ENCODE measurements around the gene CLDN4. TPM values are rescaled to one million over a fixed set of nuclear protein-coding genes. Genes with fewer than 3 reads are reported as not detected.

CLDN4 gene
- total and polyA plus RNA-seq, 2 experiments from 2014 or later: 11.6 to 19.4 TPM

GRCh38 chr7:73823873-73824592 lies 6.8 kb upstream of the CLDN4 start:
- no peak for TF ChIP-seq ZNF462 (CRISPR knock-in tag; IDR thresholded peaks at IDR 0.05)
- TF ChIP-seq ZNF331 (CRISPR knock-in tag; IDR thresholded peaks at IDR 0.05; ENCODE audit: low read depth): no peak
- no peak for TF ChIP-seq ETS1 (IDR thresholded peaks at IDR 0.05)
- no peak for TF ChIP-seq EZH2phosphoT487 (IDR thresholded peaks at IDR 0.05; ENCODE audit: unreplicated experiment)
- TF ChIP-seq CTCF (conservative IDR thresholded peaks at IDR 0.05; ENCODE audit: low read depth in 2 of 2): no peak
- no peak for TF ChIP-seq EZH2 (IDR thresholded peaks at IDR 0.05; ENCODE audit: low read depth, unreplicated experiment)
- TF ChIP-seq CREB1 (CRISPR knock-in tag; IDR thresholded peaks at IDR 0.05; ENCODE audit: low read depth): no peak
- TF ChIP-seq NANOG (IDR thresholded peaks at IDR 0.05; ENCODE audit: borderline replicate concordance): no peak
- no peak for TF ChIP-seq STAT1 (IDR thresholded peaks at IDR 0.05; ENCODE audit: unreplicated experiment)
- TF ChIP-seq POLR2AphosphoS5 (IDR thresholded peaks at IDR 0.05; ENCODE audit: low read depth): no peak
- no peak overlapping the region for H3K4me3 ChIP-seq
- no peaks in the 10 kb centered on the region for H3K36me3 ChIP-seq (ENCODE audit: insufficient read depth)
- peaks cover 8% of the 10 kb centered on the region for H3F3A ChIP-seq (replicated peaks; ENCODE audit: low read depth)
- H3K27ac ChIP-seq (ENCODE audit: low read depth): no peak overlapping the region
- H3K4me1 ChIP-seq (ENCODE audit: insufficient read depth): peaks cover 25% of the 10 kb centered on the region
- no peaks in the 10 kb centered on the region for H3K79me2 ChIP-seq (replicated peaks; ENCODE audit: insufficient read depth)
- Mint-ChIP-seq H3K4me3 (no peak overlapping the region), H3K36me3 (ENCODE audit: low read depth) (no peaks in the 10 kb centered on the region), H3K9me3 (no peaks in the 10 kb centered on the region; the same call in 2 of the 3 replicates), H3K27me3 (ENCODE audit: insufficient read depth, low read depth, poor library complexity) (no peaks in the 10 kb centered on the region), H3K4me1 (peaks cover 40% of the 10 kb centered on the region), H3K27ac (no peak overlapping the region)
- ATAC-seq: no peak
- no peak overlapping the region for H2AFZ ChIP-seq
- no peaks in the 10 kb centered on the region for H4K20me1 ChIP-seq (replicated peaks; ENCODE audit: insufficient read depth)
- no peaks in the 10 kb centered on the region for H3K27me3 ChIP-seq (ENCODE audit: insufficient read depth)
- no peaks in the 10 kb centered on the region for H3K9me2 ChIP-seq (ENCODE audit: insufficient read depth)
- DNase-seq (ENCODE audit: low spot score): no peak
- H3K4me2 ChIP-seq: no peak overlapping the region
